IPS-20b (cell line): Measurements from ENCODE around the gene RARRES2.

Experiments used
- H3K27ac ChIP-seq: one replicate; pipeline ENCODE4 v1.5.1; 2013; ENCODE audit warnings: low read length
- H3K27me3 ChIP-seq: 2 replicates; pipeline ENCODE4 v1.6.1; 2013; ENCODE audit warnings: mild to moderate bottlenecking, low read length, inconsistent platforms; ENCODE audit not compliant: insufficient read depth
- H3K36me3 ChIP-seq: 2 replicates; pipeline ENCODE4 v1.6.1; 2013; ENCODE audit warnings: low read depth, mild to moderate bottlenecking, inconsistent platforms, low read length, moderate library complexity; ENCODE audit not compliant: insufficient read depth
- H3K4me1 ChIP-seq: 2 replicates; pipeline ENCODE4 v1.6.1; 2013; ENCODE audit warnings: mild to moderate bottlenecking, control low read depth, inconsistent platforms, low read length, moderate library complexity; ENCODE audit not compliant: insufficient read depth
- H3K4me3 ChIP-seq: 2 replicates; pipeline ENCODE4 v1.5.1; 2013; ENCODE audit warnings: mild to moderate bottlenecking, low read length, inconsistent platforms
- H3K9ac ChIP-seq: 2 replicates; pipeline ENCODE4 v1.6.1; 2013; ENCODE audit warnings: low read depth, mild to moderate bottlenecking, inconsistent platforms, low read length, moderate library complexity
- H3K9me3 ChIP-seq: 2 replicates; pipeline ENCODE4 v1.6.1; 2013; ENCODE audit warnings: mild to moderate bottlenecking, low read depth, low read length, inconsistent platforms; ENCODE audit not compliant: insufficient read depth

Gene RARRES2

DNA sequence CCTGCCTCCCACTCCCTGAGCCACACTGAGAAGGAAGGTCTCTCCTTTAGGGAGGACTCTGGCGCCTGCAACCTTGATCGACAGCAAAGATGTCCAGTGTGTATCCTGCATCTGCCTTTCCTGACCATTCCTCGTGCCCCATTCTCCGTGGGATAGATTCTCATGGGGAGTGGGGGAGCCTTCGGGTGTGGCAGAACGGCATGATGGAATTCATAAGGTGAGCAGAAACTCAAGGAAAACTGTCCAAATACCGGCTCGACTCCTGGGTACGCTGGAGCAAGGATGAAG, 636 bp upstream of the RARRES2 start:
- no peaks in the 10 kb centered on the region; the same call in 1 of the 2 replicates for H3K9me3 ChIP-seq
- H3K9ac ChIP-seq, result peak overlapping the region; percentile 74; the same call in 1 of the 2 replicates
- peaks cover 34% of the 10 kb centered on the region for H3K27me3 ChIP-seq
- H3K27ac ChIP-seq, result no peak overlapping the region
- peaks cover 8% of the 10 kb centered on the region; the same call in 1 of the 2 replicates for H3K4me1 ChIP-seq
- H3K4me3 ChIP-seq, result peak overlapping the region; percentile 79
- H3K36me3 ChIP-seq, result peaks cover 24% of the 10 kb centered on the region

GRCh38 chr7:150340875-150341262, 560 bp downstream of the RARRES2 start:
- Histone ChIP-seq H3K9me3 (no peaks in the 10 kb centered on the region; the same call in 1 of the 2 replicates), H3K9ac (peak overlapping the region; percentile 79; the same call in 1 of the 2 replicates), H3K27me3 (peaks cover 34% of the 10 kb centered on the region), H3K4me3 (peak overlapping the region; percentile 79), H3K36me3 (peaks cover 36% of the 10 kb centered on the region), H3K27ac (no peak overlapping the region), H3K4me1 (peaks cover 16% of the 10 kb centered on the region)

- Histone ChIP-seq H3K4me3 (peak overlapping the region; percentile 79), H3K9me3 (no peaks in the 10 kb centered on the region; the same call in 1 of the 2 replicates), H3K4me1 (peaks cover 23% of the 10 kb centered on the region), H3K27me3 (peaks cover 34% of the 10 kb centered on the region), H3K27ac (no peak overlapping the region), H3K36me3 (peaks cover 39% of the 10 kb centered on the region), H3K9ac (peak overlapping the region; percentile 79; the same call in 1 of the 2 replicates)
Observed at GRCh38 chr7:150340024-150340749, 1.2 kb downstream of the RARRES2 start.

GRCh38 chr7:150339409-150339809, 2.0 kb downstream of the RARRES2 start:
- peaks cover 39% of the 10 kb centered on the region for H3K36me3 ChIP-seq
- H3K27me3 ChIP-seq, result peaks cover 34% of the 10 kb centered on the region
- H3K9me3 ChIP-seq, result no peaks in the 10 kb centered on the region; the same call in 1 of the 2 replicates
- peaks cover 24% of the 10 kb centered on the region for H3K4me1 ChIP-seq
- no peak overlapping the region for H3K27ac ChIP-seq
- H3K9ac ChIP-seq, result peak overlapping the region; percentile 68; the same call in 1 of the 2 replicates
- H3K4me3 ChIP-seq, result peak overlapping the region; percentile 79; the same call in 1 of the 2 replicates

DNA sequence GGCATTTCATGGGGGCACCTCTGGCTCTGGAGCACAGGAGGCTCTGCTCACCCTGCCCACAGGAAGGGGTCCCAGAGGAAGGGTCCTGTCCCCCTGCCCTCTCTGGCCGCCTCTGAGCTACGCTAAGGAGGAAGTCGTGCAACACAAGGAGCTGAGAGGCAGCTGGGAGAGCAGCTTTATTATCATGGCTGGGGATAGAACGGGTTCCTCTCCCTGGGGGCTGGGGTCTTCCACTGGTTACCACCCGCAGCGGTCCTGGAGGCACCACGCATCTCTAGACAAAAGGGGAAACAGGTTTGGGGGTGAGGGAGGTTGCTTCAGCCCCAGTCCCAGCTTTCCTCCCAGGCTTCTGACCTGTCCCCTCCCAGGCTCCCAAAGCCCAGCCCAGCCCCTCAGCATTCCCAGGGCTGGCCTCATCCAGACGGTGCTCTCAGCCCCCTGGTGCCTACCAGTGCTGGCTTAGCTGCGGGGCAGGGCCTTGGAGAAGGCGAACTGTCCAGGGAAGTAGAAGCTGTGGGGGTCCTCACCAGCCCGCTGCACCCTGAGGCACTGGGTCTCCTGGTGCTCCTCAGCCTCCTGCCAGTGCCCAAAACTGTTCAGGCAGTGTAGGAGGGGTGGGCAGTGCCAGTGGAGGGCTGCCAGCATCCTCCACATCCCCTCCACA, 3.1 kb downstream of the RARRES2 start:
- H3K27ac ChIP-seq, result no peak overlapping the region

DNA sequence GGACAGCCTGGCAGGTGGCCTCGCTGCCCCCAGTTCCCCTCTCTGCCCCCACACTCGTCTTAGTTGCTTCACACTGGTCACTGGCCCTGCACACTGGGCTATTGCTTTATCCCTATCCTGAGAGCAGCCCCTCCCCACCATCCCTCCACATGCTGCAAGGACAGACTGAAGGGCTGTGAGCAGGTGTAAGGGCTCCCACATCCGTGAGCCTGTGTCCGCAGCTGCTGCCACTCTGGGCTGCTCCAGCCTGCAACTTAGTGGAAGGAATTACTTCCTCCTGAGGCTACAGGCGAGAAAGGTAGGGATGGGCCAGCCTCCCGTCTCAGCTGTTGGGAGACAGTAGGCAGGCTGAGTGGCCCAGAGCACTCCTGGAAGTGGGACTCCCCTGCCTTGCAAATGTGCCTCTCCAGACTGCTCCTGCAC, 3.8 kb downstream of the RARRES2 start:
- Histone ChIP-seq H3K36me3 (peaks cover 53% of the 10 kb centered on the region), H3K9ac (no peak overlapping the region), H3K4me3 (no peak overlapping the region), H3K27me3 (peaks cover 18% of the 10 kb centered on the region), H3K4me1 (peaks cover 24% of the 10 kb centered on the region), H3K27ac (no peak overlapping the region), H3K9me3 (no peaks in the 10 kb centered on the region)

More for the DNA sequence above, 3.1 kb downstream of the RARRES2 start:
- Histone ChIP-seq H3K36me3 (peaks cover 47% of the 10 kb centered on the region), H3K9ac (no peak overlapping the region), H3K4me3 (no peak overlapping the region), H3K4me1 (peaks cover 24% of the 10 kb centered on the region), H3K9me3 (no peaks in the 10 kb centered on the region), H3K27me3 (peaks cover 24% of the 10 kb centered on the region)

DNA sequence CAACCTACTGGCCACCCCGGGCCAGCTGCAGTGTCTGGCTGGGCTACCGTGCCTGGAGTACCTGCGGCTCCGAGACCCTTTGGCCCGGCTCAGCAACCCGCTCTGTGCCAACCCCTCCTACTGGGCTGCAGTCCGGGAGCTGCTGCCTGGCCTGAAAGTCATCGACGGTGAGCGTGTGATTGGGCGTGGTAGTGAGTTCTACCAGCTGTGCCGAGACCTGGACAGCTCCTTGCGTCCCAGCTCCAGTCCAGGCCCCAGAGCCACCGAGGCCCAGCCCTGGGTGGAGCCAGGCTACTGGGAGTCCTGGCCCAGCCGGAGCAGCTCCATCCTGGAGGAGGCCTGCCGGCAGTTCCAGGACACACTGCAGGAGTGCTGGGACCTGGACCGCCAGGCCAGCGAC, 4.2 kb downstream of the RARRES2 start:
- no peak overlapping the region for H3K27ac ChIP-seq
- peaks cover 57% of the 10 kb centered on the region for H3K36me3 ChIP-seq
- H3K9ac ChIP-seq, result no peak overlapping the region
- no peak overlapping the region for H3K4me3 ChIP-seq
- peaks cover 21% of the 10 kb centered on the region for H3K4me1 ChIP-seq
- peaks cover 13% of the 10 kb centered on the region for H3K27me3 ChIP-seq
- no peaks in the 10 kb centered on the region for H3K9me3 ChIP-seq

- Histone ChIP-seq H3K4me3 (no peak overlapping the region), H3K4me1 (peaks cover 17% of the 10 kb centered on the region), H3K27me3 (peaks cover 9% of the 10 kb centered on the region), H3K9ac (no peak overlapping the region; the same call in 1 of the 2 replicates), H3K9me3 (no peaks in the 10 kb centered on the region), H3K36me3 (peaks cover 61% of the 10 kb centered on the region), H3K27ac (no peak overlapping the region)
Observed at GRCh38 chr7:150336746-150337145, 4.7 kb downstream of the RARRES2 start.

GRCh38 chr7:150335774-150336112, 5.7 kb downstream of the RARRES2 start:
- no peaks in the 10 kb centered on the region for H3K9me3 ChIP-seq
- peak overlapping the region; percentile 88 for H3K27ac ChIP-seq
- peaks cover 1% of the 10 kb centered on the region; the same call in 1 of the 2 replicates for H3K27me3 ChIP-seq
- peak overlapping the region; percentile 45; the same call in 1 of the 2 replicates for H3K4me3 ChIP-seq
- H3K4me1 ChIP-seq, result peaks cover 17% of the 10 kb centered on the region
- H3K9ac ChIP-seq, result peak overlapping the region; percentile 74; the same call in 1 of the 2 replicates
- H3K36me3 ChIP-seq, result peaks cover 71% of the 10 kb centered on the region

GRCh38 chr7:150335108-150335773, 6.2 kb downstream of the RARRES2 start:
- no peaks in the 10 kb centered on the region for H3K27me3 ChIP-seq
- H3K4me1 ChIP-seq, result peaks cover 17% of the 10 kb centered on the region
- H3K4me3 ChIP-seq, result peak overlapping the region; percentile 45; the same call in 1 of the 2 replicates
- H3K9ac ChIP-seq, result peak overlapping the region; percentile 74; the same call in 1 of the 2 replicates
- no peaks in the 10 kb centered on the region for H3K9me3 ChIP-seq
- H3K27ac ChIP-seq, result peak overlapping the region; percentile 88
- H3K36me3 ChIP-seq, result peaks cover 76% of the 10 kb centered on the region

- Histone ChIP-seq H3K9me3 (no peaks in the 10 kb centered on the region), H3K4me3 (no peak overlapping the region), H3K4me1 (peaks cover 26% of the 10 kb centered on the region), H3K27ac (no peak overlapping the region), H3K36me3 (peaks cover 77% of the 10 kb centered on the region), H3K9ac (no peak overlapping the region), H3K27me3 (no peaks in the 10 kb centered on the region)
Observed at GRCh38 chr7:150334108-150334507, 7.3 kb downstream of the RARRES2 start.
